Measurements from ENCODE around the gene ADAM33. TPM values are rescaled to one million over a fixed set of nuclear protein-coding genes. Genes with fewer than 3 reads are reported as not detected.

Gene ADAM33
- total RNA-seq, 4 donors from 2014 or later: 27.3 to 94.4 (median 51.9) TPM

DNA sequence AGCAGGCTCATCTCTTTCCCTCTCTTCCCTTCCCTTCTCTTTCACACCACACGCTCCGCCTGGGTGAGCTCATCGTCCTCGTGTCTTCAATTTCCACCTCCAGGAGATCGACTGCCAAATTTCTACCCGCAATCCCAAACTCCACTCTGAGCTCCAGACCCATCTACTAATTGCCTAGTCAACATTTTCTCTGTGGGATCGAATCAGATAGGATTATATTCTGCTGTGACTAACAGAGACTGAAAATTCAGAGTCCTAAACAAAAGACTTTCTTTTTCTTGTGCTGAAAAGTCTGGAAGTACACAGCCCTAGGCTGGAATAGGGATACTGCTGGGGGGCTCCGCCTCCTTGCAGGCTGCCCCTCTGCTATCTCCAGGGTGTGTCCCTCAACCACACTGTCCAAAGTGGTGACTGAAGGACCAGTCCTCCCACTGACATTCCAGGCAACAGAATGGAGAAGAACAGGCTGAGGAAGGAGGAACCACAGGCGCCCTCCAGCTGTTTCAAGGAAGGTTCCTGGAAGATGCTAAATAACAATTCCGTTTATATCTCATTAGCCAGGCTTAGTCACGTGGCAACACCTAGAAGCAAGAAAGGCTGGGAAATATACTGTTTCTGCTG is 45.7 kb upstream of the ADAM33 start:
- TF ChIP-seq, protein P1, sequence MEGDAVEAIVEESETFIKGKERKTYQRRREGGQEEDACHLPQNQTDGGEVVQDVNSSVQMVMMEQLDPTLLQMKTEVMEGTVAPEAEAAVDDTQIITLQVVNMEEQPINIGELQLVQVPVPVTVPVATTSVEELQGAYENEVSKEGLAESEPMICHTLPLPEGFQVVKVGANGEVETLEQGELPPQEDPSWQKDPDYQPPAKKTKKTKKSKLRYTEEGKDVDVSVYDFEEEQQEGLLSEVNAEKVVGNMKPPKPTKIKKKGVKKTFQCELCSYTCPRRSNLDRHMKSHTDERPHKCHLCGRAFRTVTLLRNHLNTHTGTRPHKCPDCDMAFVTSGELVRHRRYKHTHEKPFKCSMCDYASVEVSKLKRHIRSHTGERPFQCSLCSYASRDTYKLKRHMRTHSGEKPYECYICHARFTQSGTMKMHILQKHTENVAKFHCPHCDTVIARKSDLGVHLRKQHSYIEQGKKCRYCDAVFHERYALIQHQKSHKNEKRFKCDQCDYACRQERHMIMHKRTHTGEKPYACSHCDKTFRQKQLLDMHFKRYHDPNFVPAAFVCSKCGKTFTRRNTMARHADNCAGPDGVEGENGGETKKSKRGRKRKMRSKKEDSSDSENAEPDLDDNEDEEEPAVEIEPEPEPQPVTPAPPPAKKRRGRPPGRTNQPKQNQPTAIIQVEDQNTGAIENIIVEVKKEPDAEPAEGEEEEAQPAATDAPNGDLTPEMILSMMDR (IDR thresholded peaks at IDR 0.05): no peak
- ATAC-seq (ENCODE audit: low FRiP score) (peak; percentile 75), DNase-seq (ENCODE audit: low spot score) (no peak)

DNA sequence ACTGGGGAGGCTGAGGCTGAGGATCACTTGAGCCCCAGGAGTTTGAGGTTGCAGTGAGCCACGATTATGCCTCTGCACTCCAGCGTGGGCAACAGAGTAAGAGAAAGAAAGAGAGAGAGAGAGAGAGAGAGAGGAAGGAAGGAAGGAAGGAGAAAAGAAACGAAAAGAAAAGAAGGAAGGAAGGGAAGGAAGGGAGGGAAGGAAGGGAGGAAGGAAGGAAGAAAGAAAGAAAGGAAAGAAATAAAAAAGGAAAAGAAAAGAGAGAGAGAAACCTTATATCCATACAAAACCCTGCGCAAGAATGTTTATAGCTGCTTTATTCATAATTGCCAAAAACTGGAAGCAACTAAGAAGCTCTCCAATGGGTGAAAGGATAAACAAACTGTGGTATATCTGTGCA is 42.5 kb upstream of the ADAM33 start:
- no peak for DNase-seq (ENCODE audit: low spot score)

DNA sequence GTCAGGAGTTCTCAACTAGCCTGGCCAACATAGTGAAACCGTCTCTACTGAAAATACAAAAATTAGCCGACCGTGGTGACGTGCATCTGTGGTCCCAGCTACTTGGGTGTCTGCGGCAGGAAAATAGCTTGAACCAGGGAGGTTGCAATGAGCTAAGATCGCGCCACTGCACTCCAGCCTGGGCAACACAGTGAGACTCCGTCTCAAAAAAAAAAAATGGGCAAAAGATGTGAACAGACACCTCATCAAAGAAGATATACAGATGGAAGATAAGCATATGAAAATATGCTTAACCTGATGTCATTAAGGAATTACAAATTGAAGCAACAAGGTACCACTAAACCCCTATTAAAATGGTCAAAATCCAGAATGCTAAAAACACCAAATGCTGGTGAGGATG is 41.5 kb upstream of the ADAM33 start:
- DNase-seq (ENCODE audit: low spot score) (no peak), ATAC-seq (ENCODE audit: low FRiP score) (no peak)
- TF ChIP-seq, protein P1 (IDR thresholded peaks at IDR 0.05): no peak

More for the DNA sequence above, 42.5 kb upstream of the ADAM33 start:
- no peak for ATAC-seq (ENCODE audit: low FRiP score)
- TF ChIP-seq, protein P1 (IDR thresholded peaks at IDR 0.05): no peak

DNA sequence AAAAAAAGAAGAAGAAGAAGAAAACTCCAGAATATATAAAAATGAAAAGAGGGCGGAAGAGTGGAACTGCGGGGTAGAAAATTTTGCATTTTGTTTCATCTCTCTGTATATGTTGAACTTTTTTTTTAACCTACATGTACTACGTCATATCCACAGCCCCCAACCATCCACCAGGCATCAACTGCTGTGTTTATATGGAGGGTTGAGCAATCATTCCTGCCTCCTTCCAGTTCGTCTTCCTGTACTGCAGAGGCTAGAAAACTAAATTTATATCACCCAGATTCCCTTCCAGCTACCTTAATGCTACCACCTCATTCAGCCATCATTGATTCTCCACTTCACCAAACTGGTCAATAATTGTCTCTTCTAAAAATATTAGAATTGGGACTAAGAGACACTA is 40.1 kb upstream of the ADAM33 start:
- TF ChIP-seq, protein P1 (IDR thresholded peaks at IDR 0.05): no peak
- DNase-seq (ENCODE audit: low spot score): no peak
- no peak for ATAC-seq (ENCODE audit: low FRiP score)

GRCh38 chr20:3720626-3721025 is 38.8 kb upstream of the ADAM33 start:
- ATAC-seq (ENCODE audit: low FRiP score) (no peak), DNase-seq (ENCODE audit: low spot score) (no peak)
- TF ChIP-seq, protein P1 (IDR thresholded peaks at IDR 0.05): no peak

DNA sequence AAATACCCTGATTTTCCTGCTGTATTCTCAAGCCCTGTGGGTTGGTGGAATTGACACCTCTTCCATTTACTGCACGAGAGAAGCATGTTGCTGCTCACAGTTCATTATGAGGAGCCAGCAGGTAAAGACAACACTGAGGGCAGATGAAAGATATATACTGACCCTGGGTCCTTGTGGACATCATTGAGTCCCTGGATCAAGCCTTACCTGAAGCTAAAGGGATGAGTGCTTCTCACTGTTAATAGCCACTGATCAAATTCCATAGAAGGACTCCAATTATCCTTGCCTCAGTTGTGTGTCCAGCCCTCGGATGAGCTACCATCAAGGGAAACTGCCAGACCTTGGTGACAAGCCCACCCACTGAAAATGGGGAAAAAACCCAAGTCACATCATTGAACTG is 38.3 kb upstream of the ADAM33 start:
- DNase-seq (ENCODE audit: low spot score): no peak
- TF ChIP-seq, protein P1 (IDR thresholded peaks at IDR 0.05): no peak
- no peak for ATAC-seq (ENCODE audit: low FRiP score)

DNA sequence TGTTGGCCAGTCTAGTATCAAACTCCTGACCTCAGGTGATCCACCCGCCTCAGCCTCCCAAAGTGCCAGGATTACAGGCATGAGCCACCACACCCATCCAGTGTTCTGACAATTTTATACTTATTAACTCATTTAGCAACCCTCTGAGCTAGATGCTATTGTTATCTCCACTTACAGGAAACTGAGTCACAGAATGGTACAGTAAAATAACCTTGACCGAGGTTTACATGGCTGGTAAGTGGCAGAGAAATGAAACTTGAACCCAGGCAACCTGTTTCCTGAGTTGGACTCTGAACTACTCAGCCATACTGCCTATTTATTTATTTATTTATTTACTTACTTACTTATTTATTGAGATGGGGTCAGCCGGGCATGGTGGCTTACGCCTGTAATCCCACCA is 37.2 kb upstream of the ADAM33 start:
- TF ChIP-seq, protein P1 (IDR thresholded peaks at IDR 0.05): no peak
- DNase-seq (ENCODE audit: low spot score): no peak
- no peak for ATAC-seq (ENCODE audit: low FRiP score)
